Gastroesophageal sphincter (tissue), 4 donors: ENCODE data around the gene CADM1. TPM values are rescaled to one million over a fixed set of nuclear protein-coding genes. Genes with fewer than 3 reads are reported as not detected.

Experiments used
- ATAC-seq: fragments of 150-250 bp; one replicate; pipeline ENCODE4 v1.9.1; 2016; ENCODE audit warnings: mild to moderate bottlenecking, moderate library complexity
- H3K27ac ChIP-seq, 4 donors: fragments of 200-600 bp; sonication (generic) in 3 of 4; 1 replicate in 3 of 4; 2 replicates in 1 of 4; pipeline ENCODE4 v1.5.1; 2016 to 2019
- H3K27me3 ChIP-seq: fragments of 200-600 bp; sonication (generic); one replicate; pipeline ENCODE4 v1.5.1; 2019
- H3K36me3 ChIP-seq, 2 donors: fragments of 200-600 bp; sonication (generic); one replicate each; pipeline ENCODE4 v1.5.1; 2019; ENCODE audit warnings: control low read depth in 1 of 2
- H3K4me1 ChIP-seq, 3 donors: fragments of 200-600 bp; sonication (generic); 1 replicate in 2 of 3; 2 replicates in 1 of 3; pipeline ENCODE4 v1.5.1; 2016 to 2019; ENCODE audit warnings: control low read depth in 2 of 3
- H3K4me3 ChIP-seq, 2 donors: fragments of 200-600 bp; sonication (generic); one replicate each; pipeline ENCODE4 v1.5.1; 2019; ENCODE audit warnings: mild to moderate bottlenecking in 1 of 2, moderate library complexity in 1 of 2
- H3K9me3 ChIP-seq, 3 donors: fragments of 200-600 bp; sonication (generic); one replicate each; pipeline ENCODE4 v1.5.1; 2017 to 2019; ENCODE audit warnings: control low read depth in 2 of 3
- CTCF ChIP-seq, 4 experiments: fragments of 200-600 bp in 2 of 4; fragments of 450-650 bp in 2 of 4; sonication (generic) in 1 of 4; IDR thresholded peaks; one replicate each; pipeline ENCODE4 v1.5.1; 2017 to 2019; ENCODE audit warnings: antibody characterized with exemption in 4 of 4, mild to moderate bottlenecking in 2 of 4, moderate library complexity in 2 of 4
- EP300 ChIP-seq: sonication (generic); formaldehyde crosslinking; IDR thresholded peaks from one replicate; pipeline ENCODE4 v1.6.1; 2017; ENCODE audit warnings: antibody characterized with exemption, mild to moderate bottlenecking
- POLR2A ChIP-seq, 2 donors: fragments of 450-650 bp; IDR thresholded peaks; one replicate each; pipeline ENCODE4 v1.6.1; 2017; ENCODE audit warnings: antibody characterized with exemption in 2 of 2, mild to moderate bottlenecking in 2 of 2, moderate library complexity in 1 of 2
- POLR2AphosphoS5 ChIP-seq: sonication (generic); formaldehyde crosslinking; IDR thresholded peaks from one replicate; pipeline ENCODE4 v1.6.1; 2017; ENCODE audit warnings: antibody characterized with exemption
- WGBS, 2 donors: methylation state at CpG; one replicate each; pipeline ENCODE4 v1.1.5; 2018; ENCODE audit warnings: low coverage in 1 of 2; 5-methylcytosine and 5-hydroxymethylcytosine counted together
- total RNA-seq, 4 donors: library from RNA; depleted of rRNA; stranded (reverse); fragments of >200 nt; gene quantifications; one replicate each; pipeline ENCODE4 v1.1.0, GENCODE V29; 2016

Gene CADM1
- total RNA-seq, 4 donors from 2014 or later = 10.4 to 23.5 (median 17.1) TPM

DNA sequence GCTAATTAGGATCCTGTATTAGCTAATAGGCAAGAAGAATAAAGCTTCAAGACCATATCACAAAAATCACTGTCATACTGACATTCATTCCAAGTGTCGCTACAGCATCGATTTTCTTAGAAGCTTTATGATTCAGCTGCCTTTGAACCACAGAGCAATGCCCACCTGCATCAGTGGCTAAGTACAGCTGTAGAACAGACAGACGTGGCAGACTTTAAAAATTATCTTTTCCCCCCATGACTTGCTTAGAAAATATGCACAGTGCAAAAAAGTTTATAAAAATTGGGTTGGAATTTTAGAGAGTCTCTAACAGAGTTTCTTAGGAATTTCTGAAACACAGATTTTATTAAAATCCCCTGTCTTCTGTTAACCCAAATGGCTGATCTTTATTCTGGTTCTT, 120.8 kb downstream of the CADM1 start:
- H3K36me3 ChIP-seq = no peaks in the 10 kb centered on the region
- WGBS, 2 donors = 72 to 83% methylated on average over 1 to 3 of the region's 3 CpGs
- H3K27me3 ChIP-seq = no peaks in the 10 kb centered on the region
- no peaks in the 10 kb centered on the region for H3K4me1 ChIP-seq
- no peak overlapping the region for H3K4me3 ChIP-seq
- TF ChIP-seq POLR2AphosphoS5 (no peak), EP300 (no peak), POLR2A (IDR thresholded peaks at IDR 0.05) (no peak), CTCF (IDR thresholded peaks at IDR 0.05) (no peak)
- H3K9me3 ChIP-seq = no peaks in the 10 kb centered on the region
- H3K27ac ChIP-seq = no peak overlapping the region
- no peak for ATAC-seq

DNA sequence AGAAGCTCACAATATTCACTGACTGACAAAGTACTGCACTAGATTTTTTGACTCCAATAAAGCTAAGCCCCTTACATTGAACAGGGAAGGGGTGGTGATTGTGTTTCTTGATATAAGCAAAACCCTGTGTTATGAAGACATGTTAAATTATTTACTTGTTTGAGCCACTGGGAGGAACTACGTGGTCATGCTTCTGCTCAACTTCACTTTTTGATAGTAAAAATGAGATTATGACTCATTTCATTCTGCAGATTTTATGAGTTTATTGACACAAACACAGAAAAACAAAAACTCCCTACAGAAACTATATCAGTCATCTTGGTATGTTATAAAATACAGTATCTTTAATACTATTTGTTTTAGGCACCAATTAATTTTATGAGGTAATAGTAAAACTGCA, 124.7 kb downstream of the CADM1 start:
- WGBS, 2 donors = 64 to 73% methylated on average over 1 of the region's 1 CpG
- Histone ChIP-seq H3K9me3 (no peaks in the 10 kb centered on the region), H3K27ac (no peak overlapping the region), H3K27me3 (no peaks in the 10 kb centered on the region), H3K36me3 (no peaks in the 10 kb centered on the region), H3K4me3 (no peak overlapping the region), H3K4me1 (no peaks in the 10 kb centered on the region)
- no peak for ATAC-seq
- TF ChIP-seq EP300 = no peak
- TF ChIP-seq POLR2A (IDR thresholded peaks at IDR 0.05) = no peak
- TF ChIP-seq CTCF (IDR thresholded peaks at IDR 0.05) = no peak
- no peak for TF ChIP-seq POLR2AphosphoS5

GRCh38 chr11:115378557-115378956, 125.7 kb downstream of the CADM1 start:
- ATAC-seq = no peak
- H3K9me3 ChIP-seq = no peaks in the 10 kb centered on the region
- TF ChIP-seq EP300 = no peak

GRCh38 chr11:115377882-115378296, 126.3 kb downstream of the CADM1 start:
- WGBS, 2 donors = 83 to 93% methylated on average over 4 of the region's 4 CpGs
- no peak overlapping the region for H3K27ac ChIP-seq
- no peak for ATAC-seq

More at GRCh38 chr11:115378557-115378956, 125.7 kb downstream of the CADM1 start:
- Histone ChIP-seq H3K36me3 (no peaks in the 10 kb centered on the region), H3K27ac (no peak overlapping the region), H3K27me3 (no peaks in the 10 kb centered on the region), H3K4me1 (no peaks in the 10 kb centered on the region), H3K4me3 (no peak overlapping the region)
- WGBS, 2 donors = 91 to 95% methylated on average over 4 of the region's 4 CpGs

GRCh38 chr11:115368616-115369015, 135.6 kb downstream of the CADM1 start:
- no peak for ATAC-seq

More at GRCh38 chr11:115377882-115378296, 126.3 kb downstream of the CADM1 start:
- Histone ChIP-seq H3K27me3 (no peaks in the 10 kb centered on the region), H3K36me3 (no peaks in the 10 kb centered on the region), H3K9me3 (no peaks in the 10 kb centered on the region), H3K4me3 (no peak overlapping the region), H3K4me1 (no peaks in the 10 kb centered on the region)
- TF ChIP-seq POLR2A (IDR thresholded peaks at IDR 0.05) (no peak), CTCF (IDR thresholded peaks at IDR 0.05) (no peak), POLR2AphosphoS5 (no peak), EP300 (no peak)

More at GRCh38 chr11:115368616-115369015, 135.6 kb downstream of the CADM1 start:
- no peaks in the 10 kb centered on the region for H3K9me3 ChIP-seq
- TF ChIP-seq CTCF (IDR thresholded peaks at IDR 0.05) = no peak
- no peaks in the 10 kb centered on the region for H3K36me3 ChIP-seq
- H3K4me3 ChIP-seq = no peak overlapping the region
- H3K27ac ChIP-seq = no peak overlapping the region
- no peaks in the 10 kb centered on the region for H3K27me3 ChIP-seq
- no peaks in the 10 kb centered on the region for H3K4me1 ChIP-seq
